HG03159 (cell line): ENCODE data around the gene RMND5B.
"Not testable (repeated sequence)": the region's sequence is repeated elsewhere in the genome, so short reads cannot be mapped to it uniquely, and the experiment has no call there.

Experiments used
- ATAC-seq: cut with Tn5 transposase; IDR thresholded peaks from one replicate; pipeline ENCODE4 v1.9.1; 2021; ENCODE audit warnings: mild to moderate bottlenecking, moderate library complexity; ENCODE audit not compliant: unreplicated experiment

RMND5B gene

DNA sequence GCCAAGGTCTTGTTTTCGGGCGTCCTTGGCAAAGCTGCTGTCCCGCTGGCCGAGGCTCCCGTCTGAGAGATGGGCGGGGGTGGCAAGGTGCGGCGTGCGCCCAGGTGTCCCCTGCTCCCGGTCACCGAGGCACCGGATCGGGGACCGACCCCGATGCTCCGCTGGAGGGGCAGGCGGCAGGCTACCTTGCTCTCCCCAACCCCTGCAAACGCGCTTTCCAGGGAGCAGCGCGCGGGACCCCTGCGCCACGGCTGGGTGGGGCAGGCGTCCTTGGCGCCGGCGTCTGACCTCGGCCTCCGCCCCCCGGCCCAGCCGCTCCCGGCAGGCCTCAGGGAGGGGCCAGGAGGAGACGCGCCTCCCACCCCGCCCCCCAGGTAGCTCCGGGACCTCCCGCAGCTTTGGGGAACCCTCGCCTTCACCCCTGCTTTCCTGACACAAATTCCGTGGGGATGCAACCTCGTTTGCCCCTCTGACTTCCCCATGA, 16.9 kb upstream of the RMND5B start:
- ATAC-seq: no peak

DNA sequence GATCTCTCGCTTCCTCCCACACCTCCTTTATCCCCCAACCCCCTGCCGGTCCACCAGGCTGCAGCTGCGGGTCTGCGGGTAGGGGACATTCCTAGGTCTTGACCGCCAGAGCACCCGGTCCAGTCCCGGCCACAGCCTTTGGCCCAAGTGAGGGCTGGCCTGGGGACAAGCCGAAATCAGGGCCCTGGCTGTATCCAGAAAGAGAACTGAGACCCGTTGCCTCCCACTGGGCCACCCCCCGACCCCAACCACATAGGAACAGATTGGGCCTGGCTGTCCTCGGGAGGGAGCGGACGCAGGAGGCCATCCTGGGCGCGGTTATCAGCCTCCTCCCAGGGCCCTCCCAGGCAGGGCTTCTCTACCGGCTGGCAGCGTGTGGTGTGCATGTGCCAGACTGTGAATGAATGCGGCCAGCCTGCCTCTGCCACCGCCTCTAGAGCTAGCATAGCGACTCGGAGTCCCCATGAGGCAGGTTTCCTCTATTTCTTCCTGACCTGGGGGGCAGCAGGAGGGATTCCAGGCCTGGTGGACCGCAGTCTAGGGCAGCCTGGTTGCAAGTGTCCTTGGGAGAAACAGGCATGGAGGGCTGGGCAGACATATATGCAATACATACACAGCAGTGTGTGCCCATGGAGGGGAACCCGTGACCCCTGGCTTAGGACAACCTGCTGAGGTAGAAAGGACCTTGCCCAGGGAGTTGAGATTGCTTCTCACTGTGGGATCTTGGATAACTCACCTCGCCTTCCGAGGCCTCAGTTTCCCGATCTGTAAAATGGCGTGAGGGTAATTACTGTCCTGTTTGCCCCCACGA, 16.3 kb upstream of the RMND5B start:
- ATAC-seq: no peak

DNA sequence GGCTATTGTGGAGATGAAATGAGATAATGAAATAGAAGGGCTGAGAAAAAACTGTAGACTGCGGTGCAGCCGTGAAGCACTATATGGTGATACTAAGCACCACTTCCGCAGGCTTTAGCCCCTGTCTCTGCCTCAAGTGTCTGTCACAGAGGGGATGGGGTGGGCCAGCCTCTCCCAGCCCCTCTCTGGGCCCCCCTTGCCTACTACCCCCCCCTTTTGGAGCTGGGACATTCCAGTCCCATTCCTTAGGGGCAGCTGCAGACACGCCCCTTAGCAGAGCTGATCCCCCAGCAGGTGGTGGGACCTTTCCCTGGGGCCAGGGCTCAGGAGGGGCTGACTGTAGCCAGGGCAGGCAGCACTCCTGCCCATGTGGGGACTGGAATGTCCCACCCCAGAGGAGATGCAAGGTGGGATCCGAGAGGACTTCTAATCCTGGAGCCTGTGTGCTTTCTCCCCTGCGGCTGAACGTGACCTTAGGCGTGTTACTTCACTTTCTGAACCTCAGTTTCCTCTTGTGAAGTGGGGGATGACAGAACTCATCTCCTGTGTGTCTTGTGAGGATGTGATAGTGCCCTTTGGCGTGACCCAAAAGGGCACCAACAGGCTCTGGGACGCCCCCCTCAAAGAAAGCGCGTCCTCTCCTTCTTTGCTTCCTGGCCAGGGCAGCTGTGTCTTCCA, 15.5 kb upstream of the RMND5B start:
- no peak for ATAC-seq

DNA sequence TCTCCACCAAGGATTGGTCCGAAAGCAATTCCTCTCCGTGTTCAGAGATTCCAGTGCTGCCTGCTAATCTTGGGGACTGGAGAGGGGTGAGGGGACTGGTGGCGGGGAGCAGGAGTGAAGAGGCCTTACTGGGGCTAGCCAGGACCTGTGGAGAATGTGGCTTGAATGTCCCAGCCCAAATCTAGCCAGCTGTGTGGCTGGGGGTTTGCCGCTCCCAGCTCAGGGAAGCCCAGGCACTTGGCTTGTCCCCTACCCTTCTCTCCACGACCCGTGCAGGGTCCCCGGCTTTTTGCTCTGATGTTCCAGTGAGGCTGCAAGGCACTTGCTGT, 15.0 kb upstream of the RMND5B start:
- no peak for ATAC-seq

DNA sequence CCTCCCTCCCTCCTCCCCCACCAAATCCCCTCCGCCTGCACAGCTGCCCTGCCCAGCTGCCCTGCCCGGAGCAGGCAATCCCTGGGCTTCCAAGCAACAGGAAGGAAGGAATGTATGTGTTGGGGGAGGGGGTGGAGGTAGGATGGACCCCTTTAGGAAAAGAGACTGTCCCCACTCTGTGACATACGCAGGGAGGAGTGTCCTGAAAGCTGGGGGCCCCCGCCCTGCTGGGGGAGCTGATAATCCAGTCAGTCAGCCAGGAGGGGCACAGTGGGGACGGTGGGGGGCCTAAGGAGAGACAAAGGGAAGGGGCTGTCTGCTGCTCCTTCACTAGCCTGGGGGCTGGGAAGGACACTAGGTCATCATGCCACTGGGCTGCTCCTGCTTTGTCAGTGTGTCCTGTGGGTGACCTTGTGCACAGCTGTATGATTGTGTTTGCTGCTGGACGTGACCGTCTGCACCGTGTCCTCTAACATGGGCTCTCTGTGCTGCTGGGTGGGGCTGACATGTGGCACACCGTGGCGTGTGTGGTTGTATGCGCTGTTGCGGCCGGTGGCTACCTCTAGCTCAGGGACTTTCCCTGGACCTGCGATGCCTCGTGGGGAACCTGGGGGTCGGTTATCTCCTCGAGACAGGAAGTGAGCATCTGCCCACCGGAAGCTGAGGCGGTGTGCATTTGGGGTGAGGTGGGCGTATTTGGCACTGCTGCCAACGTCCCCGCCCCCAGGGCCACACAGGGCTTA, 14.5 kb upstream of the RMND5B start:
- no peak for ATAC-seq

DNA sequence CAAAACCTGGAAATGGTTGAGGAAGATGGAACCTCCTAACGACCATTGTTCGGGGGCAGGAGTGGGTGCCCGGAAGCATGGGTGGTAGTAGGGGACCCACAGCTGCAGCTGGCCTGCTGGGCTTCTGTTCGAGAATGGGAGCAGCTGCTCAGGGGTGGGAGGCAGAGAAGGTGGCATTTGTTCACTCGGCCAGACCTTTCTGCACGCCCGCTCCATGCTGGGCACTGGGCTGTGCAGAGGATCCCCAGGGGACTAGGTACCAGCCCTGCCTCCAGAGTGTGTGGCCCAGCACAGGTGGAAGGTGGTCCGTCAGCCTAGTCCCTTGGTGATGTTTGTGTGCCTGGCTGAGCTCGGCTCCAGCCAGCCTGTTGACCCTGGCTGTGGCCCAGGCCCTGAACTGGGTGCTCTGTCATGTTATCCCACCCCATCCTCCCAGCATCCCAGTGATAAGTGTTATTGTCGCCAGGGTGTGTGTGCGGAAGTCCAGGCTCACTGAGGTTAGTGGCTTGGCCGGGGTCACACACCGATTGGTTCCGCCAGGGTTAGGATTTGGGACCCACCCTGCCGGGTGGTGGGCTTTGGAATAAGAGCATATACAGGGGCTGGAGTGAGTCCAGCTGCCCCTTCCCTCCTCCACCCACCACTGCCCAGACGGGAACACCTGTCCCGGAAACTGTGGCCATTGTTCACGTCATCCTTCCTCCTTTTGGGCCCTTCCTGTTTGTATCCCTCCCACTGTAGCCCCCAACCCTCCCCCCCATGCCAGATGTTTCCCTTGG, 12.7 kb upstream of the RMND5B start:
- ATAC-seq: no peak

DNA sequence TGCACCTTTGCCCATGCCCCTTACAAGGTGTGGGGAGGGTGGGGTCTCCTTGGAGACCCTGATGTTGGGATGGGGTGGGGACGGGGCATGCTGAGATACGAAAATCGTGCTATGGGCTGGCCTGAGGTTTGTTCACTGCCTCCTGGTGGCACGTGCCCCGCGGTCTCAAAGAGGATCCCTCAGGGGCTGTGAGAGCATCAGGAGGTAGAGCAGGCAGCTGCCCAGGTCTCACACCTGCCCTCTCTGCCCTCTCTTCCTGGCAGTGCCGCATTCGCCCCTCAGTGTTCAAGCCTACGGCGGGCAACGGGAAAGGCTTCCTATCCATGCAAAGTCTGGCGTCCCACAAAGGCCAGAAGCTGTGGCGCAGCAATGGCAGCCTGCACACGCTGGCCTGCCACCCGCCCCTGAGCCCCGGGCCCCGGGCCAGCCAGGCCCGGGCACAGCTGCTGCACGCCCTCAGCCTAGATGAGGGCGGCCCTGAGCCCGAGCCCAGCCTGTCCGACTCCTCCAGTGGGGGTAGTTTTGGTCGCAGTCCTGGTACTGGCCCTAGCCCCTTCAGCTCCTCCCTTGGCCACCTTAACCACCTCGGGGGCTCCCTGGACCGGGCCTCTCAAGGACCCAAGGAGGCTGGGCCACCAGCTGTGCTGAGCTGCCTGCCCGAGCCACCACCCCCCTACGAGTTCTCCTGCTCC, 10.8 kb upstream of the RMND5B start:
- ATAC-seq: no peak

DNA sequence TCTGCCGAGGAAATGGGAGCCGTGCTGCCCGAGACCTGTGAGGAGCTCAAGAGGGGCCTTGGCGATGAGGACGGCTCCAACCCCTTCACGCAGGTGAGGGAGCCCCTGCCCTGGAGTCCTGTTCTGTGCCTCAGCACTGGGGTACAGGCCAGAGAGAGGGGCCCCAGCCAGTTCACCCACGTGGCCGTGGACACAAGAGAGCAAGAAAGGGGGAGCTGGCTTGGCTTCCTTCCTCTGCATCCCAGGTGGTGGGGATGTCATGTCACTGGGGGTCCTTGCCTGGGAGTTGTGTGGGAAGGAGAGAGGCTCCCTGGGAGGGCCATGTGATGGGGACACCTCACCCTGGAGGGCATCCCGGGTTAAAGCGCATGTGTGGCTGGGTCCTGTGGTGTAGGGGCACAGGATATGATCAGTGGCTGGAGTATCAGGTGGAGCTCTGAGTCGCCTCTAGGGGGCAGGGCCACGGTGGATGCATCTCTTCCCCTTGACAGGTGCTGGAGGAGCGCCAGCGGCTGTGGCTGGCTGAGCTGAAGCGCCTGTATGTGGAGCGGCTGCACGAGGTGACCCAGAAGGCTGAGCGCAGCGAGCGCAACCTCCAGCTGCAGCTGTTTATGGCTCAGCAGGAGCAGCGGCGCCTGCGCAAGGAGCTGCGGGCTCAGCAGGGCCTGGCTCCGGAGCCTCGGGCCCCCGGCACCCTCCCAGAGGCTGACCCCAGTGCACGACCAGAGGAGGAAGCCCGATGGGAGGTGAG, 10.0 kb upstream of the RMND5B start:
- ATAC-seq: peak; percentile 83

DNA sequence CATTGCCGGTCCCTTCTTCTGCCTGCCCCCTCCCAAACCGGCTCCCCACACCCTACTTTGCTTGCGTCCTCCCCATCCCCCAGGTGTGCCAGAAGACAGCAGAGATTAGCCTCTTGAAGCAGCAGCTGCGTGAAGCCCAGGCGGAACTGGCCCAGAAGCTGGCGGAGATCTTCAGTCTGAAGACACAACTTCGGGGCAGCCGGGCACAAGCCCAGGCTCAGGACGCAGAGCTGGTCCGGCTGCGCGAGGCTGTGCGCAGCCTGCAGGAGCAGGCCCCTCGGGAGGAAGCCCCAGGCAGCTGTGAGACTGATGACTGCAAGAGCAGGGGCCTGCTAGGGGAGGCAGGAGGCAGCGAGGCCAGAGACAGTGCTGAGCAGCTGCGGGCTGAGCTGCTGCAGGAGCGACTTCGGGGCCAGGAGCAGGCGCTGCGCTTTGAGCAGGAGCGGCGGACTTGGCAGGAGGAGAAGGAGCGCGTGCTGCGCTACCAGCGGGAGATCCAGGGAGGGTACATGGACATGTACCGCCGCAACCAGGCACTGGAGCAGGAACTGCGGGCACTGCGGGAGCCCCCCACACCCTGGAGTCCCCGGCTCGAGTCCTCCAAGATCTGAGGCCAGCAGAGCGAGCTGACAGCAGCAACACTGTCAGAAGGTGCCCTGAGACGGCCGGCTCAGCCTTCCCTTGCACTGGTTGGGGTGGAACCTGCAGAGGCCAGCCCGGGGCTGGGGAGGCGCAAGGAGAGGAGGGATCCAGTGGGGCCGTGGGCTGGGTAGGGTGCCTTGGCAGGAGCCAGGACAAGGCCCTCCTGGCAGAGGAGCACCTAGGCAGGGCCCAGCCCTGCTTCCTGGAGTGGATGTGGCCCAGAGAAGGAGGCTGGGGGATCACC, 9.2 kb upstream of the RMND5B start:
- peak; percentile 0 for ATAC-seq

DNA sequence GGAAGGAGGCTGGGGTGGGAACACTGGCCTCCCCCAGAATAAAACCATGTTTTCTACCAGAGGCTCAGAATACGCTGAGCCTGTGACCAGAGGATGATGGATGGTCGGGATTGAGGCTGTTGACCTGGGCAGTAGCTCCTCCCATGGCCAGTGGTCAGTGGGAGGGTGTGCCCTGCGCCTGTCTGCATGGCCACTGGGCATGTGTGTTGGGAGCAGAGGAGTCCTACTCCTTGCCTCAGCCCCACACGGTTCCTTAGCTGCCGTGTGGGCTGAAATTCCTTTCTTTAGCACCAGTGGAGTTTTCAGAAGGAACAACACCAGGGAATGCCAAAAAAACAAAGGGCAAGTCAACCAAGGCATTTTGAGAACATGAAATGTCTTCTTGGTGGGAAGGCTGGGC, 8.5 kb upstream of the RMND5B start:
- no peak for ATAC-seq

DNA sequence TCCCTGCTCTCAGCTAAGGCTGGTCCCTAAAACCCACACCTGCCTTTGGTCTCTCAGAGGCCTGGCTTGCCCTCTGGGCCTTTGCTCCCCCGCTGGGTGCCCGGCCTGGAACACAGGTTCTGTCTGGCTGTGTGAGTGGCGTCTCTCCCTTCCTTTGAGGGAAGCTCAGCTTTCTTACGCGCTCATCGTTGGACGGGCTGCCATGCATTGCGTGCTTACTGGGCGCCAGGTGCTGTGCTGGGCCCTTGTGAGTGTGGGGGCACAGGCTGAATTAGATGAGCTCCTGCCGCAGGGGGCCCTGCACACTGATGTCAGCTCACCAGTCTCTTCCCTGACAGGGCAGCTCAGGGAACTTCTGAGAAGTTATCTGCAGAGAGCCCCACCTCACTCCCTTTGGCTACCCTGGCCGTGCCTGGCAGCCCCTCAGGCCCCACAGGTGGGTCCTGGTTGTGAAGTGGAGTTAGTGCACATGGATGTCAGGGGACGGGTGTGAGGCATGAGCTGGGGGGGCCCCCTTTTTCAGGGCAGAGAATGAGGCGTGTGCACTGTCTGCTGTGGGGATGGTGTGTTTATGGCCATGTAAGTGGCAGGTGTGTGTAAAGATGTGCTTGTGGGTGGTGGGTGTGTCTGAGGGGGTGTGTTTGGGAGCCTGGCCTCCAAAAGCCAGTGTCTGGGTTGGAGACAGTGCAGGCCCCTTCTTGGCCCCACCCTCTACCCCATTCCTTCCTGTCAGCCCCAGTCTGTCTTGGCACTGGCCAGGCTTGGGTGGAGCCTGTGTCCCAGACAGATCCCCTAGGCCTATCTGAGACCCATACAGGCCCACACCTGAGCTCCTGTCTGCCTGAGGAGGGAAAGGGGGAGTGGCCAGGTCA, 7.5 kb upstream of the RMND5B start:
- no peak for ATAC-seq

DNA sequence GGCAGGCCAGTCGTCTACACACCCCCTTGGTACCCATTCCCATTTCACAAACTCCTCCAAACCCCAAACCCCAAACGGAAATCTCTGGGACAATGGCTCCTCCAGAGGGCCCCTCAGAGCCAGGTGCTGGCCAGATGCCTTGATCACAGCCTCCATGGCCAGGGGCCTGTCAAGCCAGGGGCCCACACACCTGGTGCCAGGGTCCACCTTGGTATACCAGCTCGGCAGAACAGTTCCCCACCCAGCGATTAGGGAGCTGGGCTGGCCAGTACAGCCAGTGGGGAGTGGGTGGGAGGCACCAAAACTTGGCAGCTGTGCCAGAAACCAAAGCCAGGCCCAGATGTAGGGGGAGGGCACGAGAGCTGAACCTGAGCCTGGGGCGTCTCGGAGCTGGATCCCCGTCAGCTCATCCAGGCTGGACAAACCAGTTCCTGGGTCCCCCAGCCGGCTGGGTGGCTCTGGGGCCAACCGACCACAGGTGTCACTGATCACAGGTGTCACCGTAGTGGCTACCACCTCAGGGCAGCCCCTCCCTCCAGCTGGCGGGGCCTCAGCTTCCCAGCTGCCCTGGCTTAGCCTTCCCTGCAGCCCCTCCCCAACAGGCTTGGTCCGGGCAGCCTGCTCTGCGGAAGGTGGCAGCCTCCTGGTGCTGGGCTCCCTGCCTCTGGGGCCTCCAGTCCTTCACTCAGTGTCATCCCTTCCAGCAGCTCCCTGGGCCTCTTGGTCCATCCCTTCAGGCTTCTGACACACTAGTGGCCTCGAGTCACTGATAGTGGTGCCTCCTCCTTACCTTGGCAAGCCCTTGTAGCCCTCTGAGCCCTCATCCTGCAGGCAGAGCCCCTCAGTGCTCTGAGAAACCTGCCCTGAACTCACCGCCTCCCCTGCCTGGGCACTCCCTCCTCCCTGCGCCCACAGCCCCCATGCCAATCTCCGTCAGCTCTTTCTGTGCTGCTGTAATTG, 6.6 kb upstream of the RMND5B start:
- no peak for ATAC-seq

DNA sequence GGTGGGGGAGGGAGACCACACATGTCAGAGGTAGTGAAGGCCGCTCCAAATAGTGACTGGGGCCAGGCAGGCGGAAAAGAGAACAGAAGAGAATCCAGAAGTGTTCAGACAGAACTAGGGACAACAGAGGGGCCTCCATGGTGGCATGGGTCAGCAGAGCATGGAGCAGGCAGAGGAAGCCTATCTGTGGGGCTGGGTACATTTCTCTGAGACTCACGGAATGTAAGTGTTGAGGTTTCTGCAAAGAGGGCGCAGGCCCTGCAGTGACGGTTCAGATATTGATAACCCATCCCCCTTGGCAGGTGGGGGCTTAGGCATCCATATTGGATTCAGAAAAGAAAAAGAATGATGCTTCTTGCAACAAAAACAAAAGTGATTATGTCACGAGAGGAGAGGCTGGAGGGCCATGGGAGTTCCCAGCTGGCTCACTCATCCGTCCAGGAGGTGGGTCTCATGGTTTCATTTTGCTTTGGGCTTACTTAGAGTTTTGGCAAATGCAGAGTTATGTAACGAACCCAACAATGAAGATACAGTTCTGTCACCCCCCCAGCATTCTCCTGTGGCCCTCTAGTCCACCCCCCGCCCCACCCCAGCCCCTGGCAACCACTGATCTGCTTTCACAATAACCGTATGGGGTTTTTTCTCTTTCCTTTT, 5.4 kb upstream of the RMND5B start:
- ATAC-seq: no peak

DNA sequence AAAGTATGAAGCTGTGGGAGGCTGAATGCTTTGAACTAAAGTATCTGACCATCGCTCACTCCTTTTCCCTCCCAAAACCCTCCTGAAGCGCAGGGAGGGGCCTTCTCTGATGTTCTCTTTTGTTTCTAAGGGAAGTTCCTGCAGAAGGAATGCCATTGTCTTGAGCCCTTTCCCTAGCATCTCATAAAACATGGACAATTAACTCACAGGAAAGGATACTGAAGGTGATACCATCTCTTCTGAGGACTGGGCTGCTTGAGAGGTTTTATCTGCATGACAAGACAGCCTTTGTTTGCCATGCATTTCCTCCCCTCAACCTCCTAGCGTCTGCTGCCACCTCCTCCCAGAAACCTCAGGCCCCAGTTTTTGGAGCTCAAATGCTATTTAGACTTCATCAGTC, 4.3 kb upstream of the RMND5B start:
- no peak for ATAC-seq

DNA sequence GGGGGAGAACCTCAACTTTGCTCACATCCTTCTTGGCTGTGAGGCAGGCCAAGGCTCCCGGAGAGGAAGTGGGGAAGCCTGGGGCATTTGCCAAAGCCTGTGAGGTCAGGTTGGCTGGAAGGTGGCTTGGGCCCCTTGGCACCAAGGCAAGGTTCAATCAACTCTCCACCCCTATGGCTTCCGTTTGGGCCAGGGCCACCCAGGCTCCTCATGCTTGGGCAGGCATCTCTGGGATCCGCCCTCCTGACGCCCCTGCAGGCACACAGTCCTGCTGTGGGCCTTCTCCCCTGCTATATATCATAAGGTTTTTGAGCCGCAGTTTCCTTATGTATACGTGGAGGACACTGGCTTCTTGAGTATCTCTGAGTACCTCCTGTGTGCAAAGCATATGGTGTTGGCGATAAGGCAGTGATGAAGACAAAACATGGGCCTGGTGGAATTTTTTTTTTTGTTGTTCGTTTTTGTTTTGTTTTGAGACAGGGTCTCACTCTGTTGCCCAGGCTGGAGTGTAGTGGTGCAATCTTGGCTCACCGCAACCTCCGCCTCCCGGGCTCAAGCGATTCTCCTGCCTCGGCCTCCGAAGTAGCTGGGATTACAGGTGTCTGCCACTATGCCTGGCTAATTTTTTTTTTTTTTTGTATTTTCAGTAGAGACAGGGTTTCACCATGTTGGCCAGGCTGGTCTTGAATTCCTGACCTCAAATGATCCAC, 3.4 kb upstream of the RMND5B start:
- not testable (repeated sequence) for ATAC-seq

DNA sequence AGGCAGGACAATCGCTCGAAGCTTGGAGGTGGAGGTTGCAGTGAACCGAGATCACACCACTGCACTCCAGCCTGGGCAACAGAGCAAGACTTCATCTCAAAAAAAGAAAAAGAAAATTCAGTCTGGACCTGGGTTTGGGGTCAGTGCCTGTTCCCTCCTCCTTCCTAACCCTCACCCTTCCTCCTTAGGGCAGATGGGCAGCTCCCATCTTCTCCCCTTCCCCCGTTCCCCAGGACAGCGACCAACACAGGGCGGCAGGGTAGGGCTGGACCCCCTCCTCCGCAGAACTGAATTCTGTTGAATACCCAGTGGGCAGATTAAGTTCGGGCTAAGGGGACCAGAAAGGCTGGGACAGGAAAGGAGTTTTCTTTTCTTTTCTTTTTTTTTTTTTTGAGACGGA, 1.5 kb upstream of the RMND5B start:
- no peak for ATAC-seq
